K562 (cell line): ENCODE data around the gene SCTR. TPM values are rescaled to one million over a fixed set of nuclear protein-coding genes. Genes with fewer than 3 reads are reported as not detected.
A peak's percentile ranks its signal among the peaks of the same experiment; 100 is the strongest.

Source experiments
- ATAC-seq: fragments of 200-7000 bp; cut with Tn5 transposase; 3 replicates; pipeline ENCODE4 v1.9.1; 2020; ENCODE audit warnings: moderate library complexity
- BruUV-seq: library from RNA; stranded (reverse); fragments of 400-500 nt; replicated peaks from 2 replicates; lab custom pipeline; 2021; lab: Mats Ljungman, UMichigan
- CTCF ChIA-PET: fragments of 300-600 bp; formaldehyde crosslinking; extraction: SDS; loops from one replicate; lab custom pipeline; 2021; ENCODE audit warnings: low intra/inter-chr PET ratio; lab: Yijun Ruan, JAX
- POLR2A ChIA-PET: fragments of 300-600, 350-650 bp; sonication (Branson Sonifier 250); formaldehyde crosslinking; extraction: SDS; loops from one replicate; lab custom pipeline; 2021; ENCODE audit warnings: antibody characterized with exemption, inconsistent platforms; lab: Yijun Ruan, JAX
- DNase-seq, 4 experiments: peaks; one replicate each; pipeline versions ENCODE4 v3.0.0 to v3.0.0-alpha.2; 2011 to 2018; ENCODE audit warnings: low spot score in 3 of 4, mixed read lengths in 3 of 4; ENCODE audit errors: extremely low read depth in 1 of 4
- FAIRE-seq: peaks from 2 replicates; lab custom pipeline; 2011; peaks lifted over from hg19 to GRCh38; lab: Jason Lieb, UNC
- H2AFZ ChIP-seq: 2 replicates; pipeline ENCODE4 v1.6.0; 2011; ENCODE audit warnings: low read depth, low read length, control low read depth, inconsistent platforms
- H3K27ac ChIP-seq: fragments of 200-600 bp; 3 replicates; pipeline ENCODE4 v1.8.0; 2011; ENCODE audit warnings: low read depth, mild to moderate bottlenecking, control low read depth, inconsistent platforms, low read length, moderate library complexity, mixed read lengths; ENCODE audit errors: extremely low read depth
- H3K27me3 ChIP-seq, 2 experiments: fragments of 300-600 bp in 1 of 2; 2 replicates in 1 of 2; 3 replicates in 1 of 2; pipeline versions ENCODE4 v1.6.0 to v1.8.0; 2011; ENCODE audit warnings: inconsistent platforms in 2 of 2, low read length in 2 of 2, mild to moderate bottlenecking in 1 of 2, mixed read lengths in 1 of 2, moderate library complexity in 1 of 2; ENCODE audit not compliant: control insufficient read depth in 2 of 2, insufficient read depth in 2 of 2
- H3K36me3 ChIP-seq: fragments of 300-600 bp; 3 replicates; pipeline ENCODE4 v1.8.0; 2011; ENCODE audit warnings: mild to moderate bottlenecking, low read length, inconsistent platforms; ENCODE audit not compliant: control insufficient read depth, insufficient read depth
- H3K4me1 ChIP-seq, 2 experiments: fragments of 200-600 bp in 1 of 2; replicated peaks in 1 of 2; 2 replicates in 1 of 2; 3 replicates in 1 of 2; pipeline versions ENCODE4 v1.5.1 to v1.8.0; 2011; ENCODE audit warnings: inconsistent platforms in 2 of 2, low read length in 2 of 2, mild to moderate bottlenecking in 1 of 2, mixed read lengths in 1 of 2, moderate library complexity in 1 of 2; ENCODE audit not compliant: control insufficient read depth in 2 of 2, insufficient read depth in 2 of 2
- H3K4me2 ChIP-seq: 2 replicates; pipeline ENCODE4 v1.6.1; 2011; ENCODE audit warnings: low read length, control low read depth, inconsistent platforms, mixed read lengths; ENCODE audit not compliant: insufficient read depth
- H3K4me3 ChIP-seq: fragments of 200-600 bp; sonication (generic), shearing (Covaris generic); 2 replicates; pipeline ENCODE4 v1.5.1; 2016; ENCODE audit warnings: control low read depth, inconsistent platforms
- H3K79me2 ChIP-seq: fragments of 200-600 bp; 3 replicates; pipeline ENCODE4 v1.8.0; 2011; ENCODE audit warnings: low read length, inconsistent platforms; ENCODE audit not compliant: control insufficient read depth, insufficient read depth
- H3K9ac ChIP-seq, 2 experiments: 2 replicates each; pipeline versions ENCODE4 v1.6.0 to v1.6.1; 2011; ENCODE audit warnings: low read depth in 2 of 2, low read length in 2 of 2, control low read depth in 1 of 2, inconsistent platforms in 1 of 2, mild to moderate bottlenecking in 1 of 2, mixed read lengths in 1 of 2; ENCODE audit not compliant: insufficient read depth in 1 of 2
- H3K9me1 ChIP-seq: one replicate; pipeline ENCODE4 v1.6.0; 2011; ENCODE audit warnings: inconsistent platforms, mild to moderate bottlenecking, low read length, moderate library complexity; ENCODE audit not compliant: control insufficient read depth, insufficient read depth
- H3K9me3 ChIP-seq: replicated peaks from 2 replicates; pipeline ENCODE4 v1.5.1; 2011; ENCODE audit warnings: low read depth, low read length, inconsistent platforms; ENCODE audit not compliant: control insufficient read depth, insufficient read depth
- H4K20me1 ChIP-seq: replicated peaks from 2 replicates; pipeline ENCODE4 v1.6.1; 2011; ENCODE audit warnings: low read length, inconsistent platforms, mixed read lengths; ENCODE audit not compliant: control insufficient read depth, insufficient read depth
- ARID2 ChIP-seq: fragments of 450-650 bp; IDR thresholded peaks from 2 replicates; pipeline ENCODE4 v1.6.1; 2017; ENCODE audit warnings: antibody characterized with exemption, mild to moderate bottlenecking
- MAZ ChIP-seq, 2 experiments: fragments of 450-650 bp in 1 of 2; sonication (generic) in 1 of 2; formaldehyde crosslinking; IDR thresholded peaks in 1 of 2; conservative IDR thresholded peaks in 1 of 2; 2 replicates each; pipeline versions ENCODE4 v1.4.0 to v1.5.0; 2020; ENCODE audit warnings: mild to moderate bottlenecking in 1 of 2, missing genetic modification reagents in 1 of 2
- MCM2 ChIP-seq: fragments of 450-650 bp; IDR thresholded peaks from 2 replicates; pipeline ENCODE4 v1.6.1; 2017; ENCODE audit warnings: low read depth, mild to moderate bottlenecking
- RB1 ChIP-seq: fragments of 450-650 bp; IDR thresholded peaks from 2 replicates; pipeline ENCODE4 v1.6.1; 2017; ENCODE audit warnings: low read depth, mild to moderate bottlenecking
- WGBS: fragments of 100-300 bp; shearing (Covaris generic); methylation state at CpG from one replicate; pipeline ENCODE4 v1.1.6; 2016; ENCODE audit warnings: low coverage, mixed read lengths; ENCODE audit not compliant: insufficient coverage; ENCODE audit errors: missing lambda C conversion rate; 5-methylcytosine and 5-hydroxymethylcytosine counted together
- in situ Hi-C: fragments of 300-500 bp; cut with MboI; formaldehyde crosslinking; loops from 4 replicates; pipeline ENCODE4 v1.15.0; 2018; ENCODE audit warnings: inconsistent platforms, mixed read lengths
- intact Hi-C: fragments of 100-400 bp; cut with micrococcal nuclease; formaldehyde crosslinking; loops from 2 replicates; pipeline ENCODE4 v1.14.2; 2022
- polyA plus RNA-seq, 8 experiments: library from polyadenylated mRNA; depleted of rRNA in 4 of 8; stranded (reverse) in 5 of 8; unstranded in 3 of 8; fragments of >200 nt; fragmentation: Nextera tagmentation in 2 of 8; fragmentation: Illumina TruSeq in 1 of 8; extraction: Ambion mirVana in 2 of 8; extraction: Trizol in 1 of 8; gene quantifications; 2 replicates each; pipeline versions ENCODE4 v1.2.1 to v1.2.3, GENCODE V29; 2011 to 2014; ENCODE audit warnings: inconsistent platforms in 1 of 8, missing spikeins in 1 of 8
- total RNA-seq, 7 experiments: library from RNA; depleted of rRNA in 6 of 7; stranded (reverse); fragments of >200 nt in 6 of 7; fragmentation: Illumina TruSeq in 2 of 7; extraction: Trizol in 2 of 7; gene quantifications; 2 replicates each; pipeline versions ENCODE4 v1.2.1 to v1.2.3, GENCODE V29; 2011 to 2021; ENCODE audit warnings: low replicate concordance in 1 of 7
- TF ChIP-seq, protein P1 (sequence below): sonication (generic); formaldehyde crosslinking; IDR thresholded peaks from 2 replicates; pipeline ENCODE4 v1.9.0; 2022; ENCODE audit warnings: mild to moderate bottlenecking, missing genetic modification reagents
- TF ChIP-seq, protein P2 (sequence below): fragments of 250-450 bp; sonication (Bioruptor Pico); IDR thresholded peaks from 2 replicates; pipeline ENCODE4 v1.8.0; 2021; ENCODE audit warnings: mild to moderate bottlenecking, moderate library complexity
- TF ChIP-seq, protein P3 (sequence below), 2 experiments: IDR thresholded peaks in 1 of 2; conservative IDR thresholded peaks in 1 of 2; 2 replicates each; pipeline ENCODE4 v1.6.1; 2016; ENCODE audit warnings: low read depth in 2 of 2, mild to moderate bottlenecking in 1 of 2, missing compliant biosample characterization in 1 of 2, missing genetic modification characterization in 1 of 2, moderate library complexity in 1 of 2
- TF ChIP-seq, protein P4 (sequence below): fragments of 450-650 bp; formaldehyde crosslinking; IDR thresholded peaks from 2 replicates; pipeline ENCODE4 v1.4.0; 2020; ENCODE audit warnings: mild to moderate bottlenecking, moderate library complexity
- TF ChIP-seq, protein P5 (sequence below), 2 experiments: IDR thresholded peaks; 2 replicates each; pipeline ENCODE4 v1.6.1; 2011; ENCODE audit warnings: borderline replicate concordance in 1 of 2, control low read depth in 1 of 2, low read depth in 1 of 2, low read length in 1 of 2, mild to moderate bottlenecking in 1 of 2, mixed read lengths in 1 of 2, moderate library complexity in 1 of 2; ENCODE audit not compliant: insufficient read depth in 1 of 2, insufficient read length in 1 of 2, poor library complexity in 1 of 2, severe bottlenecking in 1 of 2; ENCODE audit errors: extremely low read depth in 1 of 2

Gene SCTR
- total and polyA plus RNA-seq, 9 of the 15 experiments (the other 6 are each of a cell fraction or from before 2014, with no cell fraction given): not detected

DNA sequence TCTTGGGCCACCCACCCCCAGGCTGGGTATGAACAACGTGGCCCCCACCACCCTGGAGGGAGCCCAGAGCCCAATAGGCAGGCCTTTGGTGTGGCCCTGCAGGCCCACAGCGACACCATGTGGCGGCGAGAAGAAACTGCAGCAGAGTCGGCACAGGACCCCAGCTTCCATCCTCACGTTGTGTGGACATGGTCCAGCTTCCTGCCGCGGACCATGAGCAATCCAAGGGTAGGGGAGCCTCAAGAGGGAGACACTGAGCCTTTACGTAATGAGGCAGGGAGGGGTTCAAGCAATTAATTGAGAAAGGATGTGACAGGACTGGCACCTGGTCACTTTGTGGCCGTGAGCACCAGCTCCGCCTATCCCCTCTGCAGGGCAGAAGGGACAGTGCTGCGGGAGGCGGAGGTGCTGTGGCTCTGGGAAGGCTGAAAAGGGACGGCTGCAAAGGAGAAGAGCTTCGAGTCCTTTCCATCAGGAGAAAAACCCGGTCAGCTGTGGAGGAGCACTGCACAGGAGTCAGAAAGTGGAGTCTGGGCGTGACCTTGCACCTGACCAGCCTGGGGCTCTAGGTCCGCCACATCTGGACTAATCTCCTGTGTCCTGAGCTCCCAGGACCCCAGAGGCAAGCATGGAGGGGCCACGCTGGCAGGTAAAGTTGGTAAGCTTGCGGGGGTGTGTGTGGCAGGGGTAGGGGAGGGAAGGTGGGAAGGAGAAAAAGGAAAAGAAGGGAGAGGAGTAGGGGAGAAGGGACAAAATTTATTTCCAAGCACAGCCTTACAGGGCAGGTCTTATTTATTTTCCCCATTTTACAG, 47.8 kb downstream of the SCTR start:
- intact Hi-C loops (loop anchor here (1.0 to 10.0 kb wide), 4 partner anchors 69 to 452 kb away; no protein-coding TSS in a partner anchor), in situ Hi-C loops (no loop called here)
- DNase-seq (peak; percentile 72 to 87 (median 82)), FAIRE-seq (peak; percentile 96), ATAC-seq (peak; percentile 96)
- H3K9me3 ChIP-seq: no peaks in the 10 kb centered on the region
- no peak overlapping the region for H2AFZ ChIP-seq
- no peaks in the 10 kb centered on the region for H3K36me3 ChIP-seq
- H3K9ac ChIP-seq: no peak overlapping the region
- H3K9me1 ChIP-seq: no peaks in the 10 kb centered on the region
- 9% methylated on average over 19 of the region's 20 CpGs for WGBS
- POLR2A ChIA-PET: interaction anchor here (1.0 to 1.2 kb wide), 2 partner anchors 9 to 75 kb away, joined by 3 to 4 read pairs; no protein-coding TSS in a partner anchor
- peaks cover 4 to 5% of the 10 kb centered on the region in 2 experiments; a peak in 3 of 5 replicates for H3K4me1 ChIP-seq
- CTCF ChIA-PET: interaction anchor here (1.5 to 4.0 kb wide), 3 partner anchors 68 to 258 kb away, joined by 6 to 56 read pairs (median 8); no protein-coding TSS in a partner anchor
- no TSS peak for BruUV-seq
- no peak overlapping the region for H3K4me3 ChIP-seq
- H3K4me2 ChIP-seq: no peak overlapping the region
- H3K79me2 ChIP-seq: no peaks in the 10 kb centered on the region
- peaks cover 6 to 63% of the 10 kb centered on the region in 2 experiments; a peak in 4 of 5 replicates for H3K27me3 ChIP-seq
- H3K27ac ChIP-seq: no peak overlapping the region
- H4K20me1 ChIP-seq: no peaks in the 10 kb centered on the region; the same call in 1 of the 2 replicates
- TF ChIP-seq, protein P1, sequence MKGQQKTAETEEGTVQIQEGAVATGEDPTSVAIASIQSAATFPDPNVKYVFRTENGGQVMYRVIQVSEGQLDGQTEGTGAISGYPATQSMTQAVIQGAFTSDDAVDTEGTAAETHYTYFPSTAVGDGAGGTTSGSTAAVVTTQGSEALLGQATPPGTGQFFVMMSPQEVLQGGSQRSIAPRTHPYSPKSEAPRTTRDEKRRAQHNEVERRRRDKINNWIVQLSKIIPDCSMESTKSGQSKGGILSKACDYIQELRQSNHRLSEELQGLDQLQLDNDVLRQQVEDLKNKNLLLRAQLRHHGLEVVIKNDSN (CRISPR knock-in tag): no peak
- TF ChIP-seq MAZ (CRISPR knock-in tag; conservative IDR thresholded peaks at IDR 0.05 in 1 of 2, IDR thresholded peaks at IDR 0.05 in 1 of 2) (peak in 1 of 2 experiments; percentile 85; a peak in 2 of 4 replicates), ARID2 (peak; percentile 92), MCM2 (no peak), RB1 (peak; percentile 78)
- TF ChIP-seq, protein P2, sequence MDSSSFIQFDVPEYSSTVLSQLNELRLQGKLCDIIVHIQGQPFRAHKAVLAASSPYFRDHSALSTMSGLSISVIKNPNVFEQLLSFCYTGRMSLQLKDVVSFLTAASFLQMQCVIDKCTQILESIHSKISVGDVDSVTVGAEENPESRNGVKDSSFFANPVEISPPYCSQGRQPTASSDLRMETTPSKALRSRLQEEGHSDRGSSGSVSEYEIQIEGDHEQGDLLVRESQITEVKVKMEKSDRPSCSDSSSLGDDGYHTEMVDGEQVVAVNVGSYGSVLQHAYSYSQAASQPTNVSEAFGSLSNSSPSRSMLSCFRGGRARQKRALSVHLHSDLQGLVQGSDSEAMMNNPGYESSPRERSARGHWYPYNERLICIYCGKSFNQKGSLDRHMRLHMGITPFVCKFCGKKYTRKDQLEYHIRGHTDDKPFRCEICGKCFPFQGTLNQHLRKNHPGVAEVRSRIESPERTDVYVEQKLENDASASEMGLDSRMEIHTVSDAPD: no peak
- TF ChIP-seq, protein P3, sequence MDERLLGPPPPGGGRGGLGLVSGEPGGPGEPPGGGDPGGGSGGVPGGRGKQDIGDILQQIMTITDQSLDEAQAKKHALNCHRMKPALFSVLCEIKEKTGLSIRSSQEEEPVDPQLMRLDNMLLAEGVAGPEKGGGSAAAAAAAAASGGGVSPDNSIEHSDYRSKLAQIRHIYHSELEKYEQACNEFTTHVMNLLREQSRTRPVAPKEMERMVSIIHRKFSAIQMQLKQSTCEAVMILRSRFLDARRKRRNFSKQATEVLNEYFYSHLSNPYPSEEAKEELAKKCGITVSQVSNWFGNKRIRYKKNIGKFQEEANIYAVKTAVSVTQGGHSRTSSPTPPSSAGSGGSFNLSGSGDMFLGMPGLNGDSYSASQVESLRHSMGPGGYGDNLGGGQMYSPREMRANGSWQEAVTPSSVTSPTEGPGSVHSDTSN (CRISPR knock-in tag; IDR thresholded peaks at IDR 0.05; ENCODE audit: low read depth): no peak
- TF ChIP-seq, protein P3 (tag; conservative IDR thresholded peaks at IDR 0.05; ENCODE audit: low read depth): no peak
- TF ChIP-seq, protein P4, sequence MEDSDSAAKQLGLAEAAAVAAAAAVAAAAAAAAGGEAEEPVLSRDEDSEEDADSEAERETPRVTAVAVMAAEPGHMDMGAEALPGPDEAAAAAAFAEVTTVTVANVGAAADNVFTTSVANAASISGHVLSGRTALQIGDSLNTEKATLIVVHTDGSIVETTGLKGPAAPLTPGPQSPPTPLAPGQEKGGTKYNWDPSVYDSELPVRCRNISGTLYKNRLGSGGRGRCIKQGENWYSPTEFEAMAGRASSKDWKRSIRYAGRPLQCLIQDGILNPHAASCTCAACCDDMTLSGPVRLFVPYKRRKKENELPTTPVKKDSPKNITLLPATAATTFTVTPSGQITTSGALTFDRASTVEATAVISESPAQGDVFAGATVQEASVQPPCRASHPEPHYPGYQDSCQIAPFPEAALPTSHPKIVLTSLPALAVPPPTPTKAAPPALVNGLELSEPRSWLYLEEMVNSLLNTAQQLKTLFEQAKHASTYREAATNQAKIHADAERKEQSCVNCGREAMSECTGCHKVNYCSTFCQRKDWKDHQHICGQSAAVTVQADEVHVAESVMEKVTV (CRISPR knock-in tag): peak; percentile 86
- TF ChIP-seq, protein P5, sequence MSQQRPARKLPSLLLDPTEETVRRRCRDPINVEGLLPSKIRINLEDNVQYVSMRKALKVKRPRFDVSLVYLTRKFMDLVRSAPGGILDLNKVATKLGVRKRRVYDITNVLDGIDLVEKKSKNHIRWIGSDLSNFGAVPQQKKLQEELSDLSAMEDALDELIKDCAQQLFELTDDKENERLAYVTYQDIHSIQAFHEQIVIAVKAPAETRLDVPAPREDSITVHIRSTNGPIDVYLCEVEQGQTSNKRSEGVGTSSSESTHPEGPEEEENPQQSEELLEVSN (IDR thresholded peaks at IDR 0.05; ENCODE audit: borderline replicate concordance in 1 of 2, extremely low read depth in 1 of 2, insufficient read depth in 1 of 2, insufficient read length in 1 of 2, low read depth in 1 of 2, low read length in 1 of 2, poor library complexity in 1 of 2, severe bottlenecking in 1 of 2): no peak
